Liver (tissue), 9 donors: ENCODE results near the gene CELF2. TPM values are rescaled to one million over a fixed set of nuclear protein-coding genes. Genes with fewer than 3 reads are reported as not detected.

Experiments used
- DNase-seq: peaks from one replicate; pipeline ENCODE4 v3.0.0-alpha.2; 2017; ENCODE audit warnings: low spot score
- H3K27ac ChIP-seq, 2 donors: one replicate each; pipeline ENCODE4 v1.7.0; 2013; ENCODE audit warnings: inconsistent platforms in 2 of 2, low read length in 2 of 2, control low read depth in 1 of 2, low read depth in 1 of 2, mild to moderate bottlenecking in 1 of 2
- H3K27me3 ChIP-seq, 4 donors: one replicate each; pipeline versions ENCODE4 v1.6.1 to v1.7.0; 2013; ENCODE audit warnings: low read length in 3 of 4, inconsistent platforms in 1 of 4, mild to moderate bottlenecking in 1 of 4, moderate library complexity in 1 of 4; ENCODE audit not compliant: control insufficient read depth in 4 of 4, insufficient read depth in 4 of 4
- H3K36me3 ChIP-seq, 4 donors: one replicate each; pipeline versions ENCODE4 v1.6.1 to v1.7.0; 2013; ENCODE audit warnings: low read length in 3 of 4, mild to moderate bottlenecking in 3 of 4, low read depth in 1 of 4, moderate library complexity in 1 of 4; ENCODE audit not compliant: control insufficient read depth in 4 of 4, insufficient read depth in 3 of 4
- H3K4me1 ChIP-seq, 4 donors: one replicate each; pipeline versions ENCODE4 v1.6.1 to v1.7.0; 2013; ENCODE audit warnings: low read length in 3 of 4, mild to moderate bottlenecking in 3 of 4, moderate library complexity in 1 of 4; ENCODE audit not compliant: control insufficient read depth in 4 of 4, insufficient read depth in 4 of 4
- H3K4me3 ChIP-seq, 3 donors: one replicate each; pipeline versions ENCODE4 v1.6.1 to v1.7.0; 2013; ENCODE audit warnings: low read length in 3 of 3, control low read depth in 1 of 3, low read depth in 1 of 3, mild to moderate bottlenecking in 1 of 3
- H3K9ac ChIP-seq, 2 donors: one replicate each; pipeline ENCODE4 v1.7.0; 2013; ENCODE audit warnings: low read length in 2 of 2, mild to moderate bottlenecking in 2 of 2, moderate library complexity in 2 of 2, control low read depth in 1 of 2, low read depth in 1 of 2
- H3K9me3 ChIP-seq, 4 donors: one replicate each; pipeline versions ENCODE4 v1.6.1 to v1.7.0; 2013; ENCODE audit warnings: low read length in 3 of 4; ENCODE audit not compliant: control insufficient read depth in 4 of 4
- EGR1 ChIP-seq, 2 donors: IDR thresholded peaks; 2 replicates each; pipeline ENCODE4 v1.6.1; 2016 to 2018; ENCODE audit warnings: antibody characterized with exemption in 2 of 2, low read depth in 2 of 2
- JUND ChIP-seq, 2 donors: IDR thresholded peaks; 2 replicates each; pipeline ENCODE4 v1.6.1; 2016; ENCODE audit warnings: antibody characterized with exemption in 2 of 2
- NR2F2 ChIP-seq: IDR thresholded peaks from 2 replicates; pipeline ENCODE4 v1.6.1; 2016; ENCODE audit warnings: antibody characterized with exemption
- RAD21 ChIP-seq, 2 donors: IDR thresholded peaks; 2 replicates each; pipeline ENCODE4 v1.6.1; 2016; ENCODE audit warnings: antibody characterized with exemption in 2 of 2, mild to moderate bottlenecking in 2 of 2
- RXRA ChIP-seq, 2 donors: IDR thresholded peaks; 2 replicates each; pipeline ENCODE4 v1.6.1; 2017 to 2018; ENCODE audit warnings: antibody characterized with exemption in 2 of 2, mild to moderate bottlenecking in 1 of 2
- SP1 ChIP-seq: IDR thresholded peaks from 2 replicates; pipeline ENCODE4 v1.6.1; 2018; ENCODE audit warnings: antibody characterized with exemption, mild to moderate bottlenecking
- TAF1 ChIP-seq: conservative IDR thresholded peaks from 2 replicates; pipeline ENCODE4 v1.6.1; 2016; ENCODE audit warnings: antibody characterized with exemption, mild to moderate bottlenecking
- YY1 ChIP-seq: IDR thresholded peaks from 2 replicates; pipeline ENCODE4 v1.6.1; 2016; ENCODE audit warnings: antibody characterized with exemption, mild to moderate bottlenecking
- WGBS: extraction: QIAGEN DNeasy Blood & Tissue Kit; methylation state at CpG from one replicate; pipeline ENCODE4 v1.1.7; 2013; 5-methylcytosine and 5-hydroxymethylcytosine counted together
- polyA plus RNA-seq, 2 donors: library from polyadenylated mRNA; stranded (reverse) in 1 of 2; unstranded in 1 of 2; fragments of 200-250 nt in 1 of 2; fragments of >200 nt in 1 of 2; fragmentation: Nextera tagmentation in 1 of 2; extraction: Ambion mirVana in 1 of 2; gene quantifications; one replicate each; pipeline versions ENCODE4 v1.2.1 to v1.2.3, GENCODE V29; 2013 to 2015
- total RNA-seq, 2 donors: library from RNA; depleted of rRNA; stranded (reverse); fragments of >200 nt; gene quantifications; one replicate each; pipeline ENCODE4 v1.2.3, GENCODE V29; 2014
- TF ChIP-seq, protein P1 (sequence below): fragments of 150-350 bp; IDR thresholded peaks from 2 replicates; pipeline ENCODE4 v1.5.1; 2017; ENCODE audit warnings: improper control_type of control experiment, low read depth, low read length; ENCODE audit not compliant: missing input control
- TF ChIP-seq, protein P2 (sequence below): IDR thresholded peaks from 2 replicates; pipeline ENCODE4 v1.6.1; 2016; ENCODE audit warnings: antibody characterized with exemption
- TF ChIP-seq, protein P3 (sequence below): IDR thresholded peaks from 2 replicates; pipeline ENCODE4 v1.6.1; 2016; ENCODE audit warnings: antibody characterized with exemption
- TF ChIP-seq, protein P4 (sequence below): IDR thresholded peaks from 2 replicates; pipeline ENCODE4 v1.6.1; 2016; ENCODE audit warnings: antibody characterized with exemption
- TF ChIP-seq, protein P5 (sequence below): IDR thresholded peaks from 2 replicates; pipeline ENCODE4 v1.6.1; 2016; ENCODE audit warnings: antibody characterized with exemption, mild to moderate bottlenecking
- donor health status: healthy.
- donor health status: healthy.
- donor health status: healthy.
- donor health status: healthy.
- donor health status: healthy.

Gene CELF2
- total and polyA plus RNA-seq, 4 donors, result 1.4 to 8.5 (median 5.6) TPM

DNA sequence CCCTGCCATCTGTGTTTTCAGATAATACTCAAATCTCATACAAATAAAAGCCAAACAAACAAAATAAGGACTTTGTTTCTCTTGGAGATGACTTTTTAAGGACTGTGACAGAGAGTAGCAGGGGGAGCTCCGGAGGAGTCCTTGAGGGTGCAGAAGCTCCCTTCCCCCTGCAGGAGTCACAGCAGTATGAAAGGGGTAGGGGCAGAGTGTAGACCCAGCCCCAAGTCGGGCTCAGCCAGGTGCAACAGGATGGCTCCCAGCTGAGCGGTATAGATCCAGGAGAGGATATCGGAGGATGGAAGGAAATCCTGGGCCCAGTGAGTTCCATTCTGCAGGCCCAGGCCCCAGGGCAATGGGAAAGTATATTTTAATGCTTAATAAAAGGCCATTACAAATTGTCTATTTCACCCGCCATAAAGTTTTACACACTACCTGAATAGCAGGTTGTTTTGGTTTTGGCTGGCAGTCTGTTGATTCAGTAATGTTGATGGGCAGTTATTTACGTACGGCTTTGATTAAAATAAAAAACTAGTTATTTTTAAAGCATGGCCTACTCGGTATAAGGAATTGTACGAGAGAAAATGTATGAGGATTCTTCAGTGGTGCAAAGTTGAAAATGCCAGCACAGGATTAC is 206.0 kb downstream of the CELF2 start (continued):
- TF ChIP-seq, protein P1, sequence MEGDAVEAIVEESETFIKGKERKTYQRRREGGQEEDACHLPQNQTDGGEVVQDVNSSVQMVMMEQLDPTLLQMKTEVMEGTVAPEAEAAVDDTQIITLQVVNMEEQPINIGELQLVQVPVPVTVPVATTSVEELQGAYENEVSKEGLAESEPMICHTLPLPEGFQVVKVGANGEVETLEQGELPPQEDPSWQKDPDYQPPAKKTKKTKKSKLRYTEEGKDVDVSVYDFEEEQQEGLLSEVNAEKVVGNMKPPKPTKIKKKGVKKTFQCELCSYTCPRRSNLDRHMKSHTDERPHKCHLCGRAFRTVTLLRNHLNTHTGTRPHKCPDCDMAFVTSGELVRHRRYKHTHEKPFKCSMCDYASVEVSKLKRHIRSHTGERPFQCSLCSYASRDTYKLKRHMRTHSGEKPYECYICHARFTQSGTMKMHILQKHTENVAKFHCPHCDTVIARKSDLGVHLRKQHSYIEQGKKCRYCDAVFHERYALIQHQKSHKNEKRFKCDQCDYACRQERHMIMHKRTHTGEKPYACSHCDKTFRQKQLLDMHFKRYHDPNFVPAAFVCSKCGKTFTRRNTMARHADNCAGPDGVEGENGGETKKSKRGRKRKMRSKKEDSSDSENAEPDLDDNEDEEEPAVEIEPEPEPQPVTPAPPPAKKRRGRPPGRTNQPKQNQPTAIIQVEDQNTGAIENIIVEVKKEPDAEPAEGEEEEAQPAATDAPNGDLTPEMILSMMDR, result no peak

DNA sequence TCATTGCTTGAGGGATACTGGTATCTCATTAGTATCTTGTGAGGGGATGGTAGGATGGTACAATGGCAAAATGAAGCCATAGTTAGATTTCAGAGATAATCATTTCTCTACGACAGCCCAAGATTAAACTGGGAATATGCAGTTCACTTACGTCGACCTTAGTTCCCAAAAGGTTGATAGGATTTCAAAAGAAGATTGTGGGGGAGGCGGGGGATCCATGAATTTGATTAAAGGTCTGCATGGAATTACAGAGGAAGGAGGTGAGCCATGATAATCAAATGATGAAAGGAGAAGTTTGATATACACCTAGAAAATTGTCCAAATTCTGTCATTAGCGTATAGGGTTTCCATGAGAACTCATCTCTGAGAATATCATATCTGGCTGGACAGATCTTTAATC is 206.6 kb downstream of the CELF2 start:
- H3K9me3 ChIP-seq, result peaks cover 0 to 2% (median 0%) of the 10 kb centered on the region in 4 donors
- no peaks in the 10 kb centered on the region for H3K27me3 ChIP-seq
- TF ChIP-seq, protein P2, sequence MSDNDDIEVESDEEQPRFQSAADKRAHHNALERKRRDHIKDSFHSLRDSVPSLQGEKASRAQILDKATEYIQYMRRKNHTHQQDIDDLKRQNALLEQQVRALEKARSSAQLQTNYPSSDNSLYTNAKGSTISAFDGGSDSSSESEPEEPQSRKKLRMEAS, result no peak
- TF ChIP-seq, protein P3, sequence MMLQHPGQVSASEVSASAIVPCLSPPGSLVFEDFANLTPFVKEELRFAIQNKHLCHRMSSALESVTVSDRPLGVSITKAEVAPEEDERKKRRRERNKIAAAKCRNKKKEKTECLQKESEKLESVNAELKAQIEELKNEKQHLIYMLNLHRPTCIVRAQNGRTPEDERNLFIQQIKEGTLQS, result no peak
- no peak for TF ChIP-seq TAF1
- TF ChIP-seq NR2F2, result no peak
- no peak for TF ChIP-seq RAD21 (IDR thresholded peaks at IDR 0.05)
- no peak for TF ChIP-seq EGR1 (IDR thresholded peaks at IDR 0.05; ENCODE audit: low read depth in 2 of 2)
- no peak for TF ChIP-seq JUND (IDR thresholded peaks at IDR 0.05)
- TF ChIP-seq, protein P4, sequence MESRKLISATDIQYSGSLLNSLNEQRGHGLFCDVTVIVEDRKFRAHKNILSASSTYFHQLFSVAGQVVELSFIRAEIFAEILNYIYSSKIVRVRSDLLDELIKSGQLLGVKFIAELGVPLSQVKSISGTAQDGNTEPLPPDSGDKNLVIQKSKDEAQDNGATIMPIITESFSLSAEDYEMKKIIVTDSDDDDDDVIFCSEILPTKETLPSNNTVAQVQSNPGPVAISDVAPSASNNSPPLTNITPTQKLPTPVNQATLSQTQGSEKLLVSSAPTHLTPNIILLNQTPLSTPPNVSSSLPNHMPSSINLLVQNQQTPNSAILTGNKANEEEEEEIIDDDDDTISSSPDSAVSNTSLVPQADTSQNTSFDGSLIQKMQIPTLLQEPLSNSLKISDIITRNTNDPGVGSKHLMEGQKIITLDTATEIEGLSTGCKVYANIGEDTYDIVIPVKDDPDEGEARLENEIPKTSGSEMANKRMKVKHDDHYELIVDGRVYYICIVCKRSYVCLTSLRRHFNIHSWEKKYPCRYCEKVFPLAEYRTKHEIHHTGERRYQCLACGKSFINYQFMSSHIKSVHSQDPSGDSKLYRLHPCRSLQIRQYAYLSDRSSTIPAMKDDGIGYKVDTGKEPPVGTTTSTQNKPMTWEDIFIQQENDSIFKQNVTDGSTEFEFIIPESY, result no peak
- H3K4me1 ChIP-seq, result no peaks in the 10 kb centered on the region
- WGBS, result 92% methylated on average over 5 of the region's 5 CpGs
- no peak overlapping the region for H3K4me3 ChIP-seq
- peaks cover 0 to 2% (median 0%) of the 10 kb centered on the region in 4 donors for H3K36me3 ChIP-seq
- H3K27ac ChIP-seq, result no peak overlapping the region
- no peak for DNase-seq
- H3K9ac ChIP-seq, result no peak overlapping the region

DNA sequence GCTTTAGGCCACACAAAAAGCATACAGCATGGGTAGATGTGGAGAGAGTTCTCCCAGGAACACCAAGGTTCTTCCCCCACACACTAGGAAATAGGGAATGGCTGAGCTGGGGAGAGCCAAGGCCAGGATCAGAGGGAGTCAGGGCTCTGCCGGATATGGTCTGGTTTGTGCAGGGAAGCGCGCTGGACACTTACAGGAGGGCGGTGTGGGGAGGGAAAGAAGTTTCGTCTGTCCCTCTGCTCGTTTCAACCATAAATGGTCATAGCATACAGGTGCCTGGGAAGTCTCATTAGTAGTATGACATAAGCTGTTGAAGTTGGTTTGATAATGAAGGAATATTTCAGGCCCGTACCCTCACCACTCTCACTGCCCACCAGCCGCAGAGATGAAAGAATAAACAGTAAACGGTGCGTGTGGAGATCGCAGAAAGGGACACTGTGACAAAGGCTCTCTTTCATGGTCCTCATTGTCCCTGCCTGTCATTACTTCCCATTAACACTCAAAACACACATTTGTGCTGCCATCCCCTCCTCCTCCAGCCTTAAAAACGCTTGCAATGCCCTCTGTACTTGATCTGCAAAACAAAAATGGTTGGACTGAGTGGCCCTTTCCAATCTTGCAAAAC is 207.2 kb downstream of the CELF2 start:
- peaks cover 0 to 2% (median 0%) of the 10 kb centered on the region in 4 donors for H3K36me3 ChIP-seq
- DNase-seq, result no peak
- H3K4me1 ChIP-seq, result no peaks in the 10 kb centered on the region
- H3K27ac ChIP-seq, result no peak overlapping the region
- no peak overlapping the region for H3K4me3 ChIP-seq
- H3K27me3 ChIP-seq, result no peaks in the 10 kb centered on the region
- no peak overlapping the region for H3K9ac ChIP-seq
- peaks cover 0 to 2% (median 0%) of the 10 kb centered on the region in 4 donors for H3K9me3 ChIP-seq
- WGBS, result 78% methylated on average over 12 of the region's 12 CpGs
- TF ChIP-seq, protein P5, sequence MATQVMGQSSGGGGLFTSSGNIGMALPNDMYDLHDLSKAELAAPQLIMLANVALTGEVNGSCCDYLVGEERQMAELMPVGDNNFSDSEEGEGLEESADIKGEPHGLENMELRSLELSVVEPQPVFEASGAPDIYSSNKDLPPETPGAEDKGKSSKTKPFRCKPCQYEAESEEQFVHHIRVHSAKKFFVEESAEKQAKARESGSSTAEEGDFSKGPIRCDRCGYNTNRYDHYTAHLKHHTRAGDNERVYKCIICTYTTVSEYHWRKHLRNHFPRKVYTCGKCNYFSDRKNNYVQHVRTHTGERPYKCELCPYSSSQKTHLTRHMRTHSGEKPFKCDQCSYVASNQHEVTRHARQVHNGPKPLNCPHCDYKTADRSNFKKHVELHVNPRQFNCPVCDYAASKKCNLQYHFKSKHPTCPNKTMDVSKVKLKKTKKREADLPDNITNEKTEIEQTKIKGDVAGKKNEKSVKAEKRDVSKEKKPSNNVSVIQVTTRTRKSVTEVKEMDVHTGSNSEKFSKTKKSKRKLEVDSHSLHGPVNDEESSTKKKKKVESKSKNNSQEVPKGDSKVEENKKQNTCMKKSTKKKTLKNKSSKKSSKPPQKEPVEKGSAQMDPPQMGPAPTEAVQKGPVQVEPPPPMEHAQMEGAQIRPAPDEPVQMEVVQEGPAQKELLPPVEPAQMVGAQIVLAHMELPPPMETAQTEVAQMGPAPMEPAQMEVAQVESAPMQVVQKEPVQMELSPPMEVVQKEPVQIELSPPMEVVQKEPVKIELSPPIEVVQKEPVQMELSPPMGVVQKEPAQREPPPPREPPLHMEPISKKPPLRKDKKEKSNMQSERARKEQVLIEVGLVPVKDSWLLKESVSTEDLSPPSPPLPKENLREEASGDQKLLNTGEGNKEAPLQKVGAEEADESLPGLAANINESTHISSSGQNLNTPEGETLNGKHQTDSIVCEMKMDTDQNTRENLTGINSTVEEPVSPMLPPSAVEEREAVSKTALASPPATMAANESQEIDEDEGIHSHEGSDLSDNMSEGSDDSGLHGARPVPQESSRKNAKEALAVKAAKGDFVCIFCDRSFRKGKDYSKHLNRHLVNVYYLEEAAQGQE, result no peak
- no peak for TF ChIP-seq RXRA (IDR thresholded peaks at IDR 0.05)
- TF ChIP-seq YY1, result no peak
- no peak for TF ChIP-seq NR2F2
- no peak for TF ChIP-seq SP1
